ENCODE data around the gene KCNS1.

The KCNS1 gene

GRCh38 chr20:45109634-45110033 lies 8.7 kb upstream of the KCNS1 start:
- DNase-seq, result no peak

GRCh38 chr20:45105317-45105716 lies 4.4 kb upstream of the KCNS1 start:
- DNase-seq, result no peak

- no peak for DNase-seq
Measured at GRCh38 chr20:45104786-45105185, 3.9 kb upstream of the KCNS1 start.

GRCh38 chr20:45103072-45103471 lies 2.1 kb upstream of the KCNS1 start:
- no peak for DNase-seq

GRCh38 chr20:45101333-45101850 lies 465 bp upstream of the KCNS1 start:
- DNase-seq, result no peak

GRCh38 chr20:45098103-45098773 lies 2.7 kb downstream of the KCNS1 start:
- DNase-seq, result no peak

GRCh38 chr20:45097485-45098102 lies 3.3 kb downstream of the KCNS1 start:
- DNase-seq, result no peak

GRCh38 chr20:45096781-45097180 lies 4.1 kb downstream of the KCNS1 start:
- DNase-seq, result no peak

- DNase-seq, result no peak
Measured at GRCh38 chr20:45095805-45096238, 5.1 kb downstream of the KCNS1 start.

GRCh38 chr20:45094864-45095574 lies 5.9 kb downstream of the KCNS1 start:
- DNase-seq, result no peak

GRCh38 chr20:45094201-45094600 lies 6.7 kb downstream of the KCNS1 start:
- no peak for DNase-seq

- no peak for DNase-seq
Measured at GRCh38 chr20:45092898-45093297, 8.0 kb downstream of the KCNS1 start.

GRCh38 chr20:45091366-45091765 lies 9.6 kb downstream of the KCNS1 start:
- DNase-seq, result no peak

- DNase-seq, result no peak
Measured at GRCh38 chr20:45090481-45090880, 10.4 kb downstream of the KCNS1 start.

GRCh38 chr20:45088247-45088646 lies 12.7 kb downstream of the KCNS1 start:
- no peak for DNase-seq

- DNase-seq, result no peak
Measured at GRCh38 chr20:45087814-45088213, 13.1 kb downstream of the KCNS1 start.

- no peak for DNase-seq
Measured at GRCh38 chr20:45087097-45087790, 13.7 kb downstream of the KCNS1 start.

GRCh38 chr20:45085867-45086266 lies 15.1 kb downstream of the KCNS1 start:
- no peak for DNase-seq

GRCh38 chr20:45085289-45085688 lies 15.6 kb downstream of the KCNS1 start:
- DNase-seq, result no peak

- no peak for DNase-seq
Measured at GRCh38 chr20:45083127-45083526, 17.8 kb downstream of the KCNS1 start.

GRCh38 chr20:45082468-45082867 lies 18.5 kb downstream of the KCNS1 start:
- no peak for DNase-seq

GRCh38 chr20:45080867-45081624 lies 19.9 kb downstream of the KCNS1 start:
- DNase-seq, result no peak

- no peak for DNase-seq
Measured at GRCh38 chr20:45077559-45077958, 23.4 kb downstream of the KCNS1 start.
